Measurements from ENCODE around the gene IL1RAPL2. TPM values are rescaled to one million over a fixed set of nuclear protein-coding genes. Genes with fewer than 3 reads are reported as not detected.
A peak's percentile ranks its signal among the peaks of the same experiment; 100 is the strongest.

The IL1RAPL2 gene
- total and polyA plus RNA-seq, 7 donors, result not detected

DNA sequence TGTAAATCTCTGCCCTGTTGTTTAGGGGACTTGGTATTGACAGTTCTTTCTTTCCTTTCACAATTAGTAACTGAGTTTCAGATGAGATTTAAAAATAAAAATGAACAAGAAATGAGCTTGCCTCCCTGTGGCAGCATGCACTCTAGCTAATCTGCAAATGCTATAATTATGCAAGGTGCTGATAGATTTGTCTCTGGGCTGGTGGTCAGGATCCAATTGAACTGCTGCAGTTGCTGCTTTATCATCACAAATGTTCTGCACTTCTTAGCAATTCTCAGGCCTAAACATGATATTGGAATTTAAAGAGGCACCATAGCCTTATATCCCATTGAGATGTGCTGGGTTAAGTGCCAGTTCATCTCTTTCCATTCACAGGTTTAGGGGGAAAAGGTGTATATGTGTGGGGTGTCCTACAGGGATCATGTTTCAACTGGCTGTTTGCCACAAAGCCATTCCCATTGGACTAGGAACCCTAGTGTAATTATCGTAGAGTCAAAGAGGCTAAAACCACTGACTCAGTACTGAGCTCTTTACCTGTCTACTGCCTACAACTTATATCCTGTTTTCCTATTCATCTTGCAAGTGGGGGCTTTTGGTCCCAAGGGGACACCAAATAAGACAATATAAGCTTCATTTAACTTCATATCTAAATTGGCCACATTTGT lies 914.8 kb downstream of the IL1RAPL2 start:
- WGBS, 3 donors, result 47 to 93% (median 59%) methylated on average over 1 of the region's 1 CpG
- intact Hi-C loops (cut with DNase I), result no loop called here
- DNase-seq, result no peak
- Histone ChIP-seq H3K4me3 (no peak overlapping the region), H3K27ac (no peak overlapping the region), H3K4me1 (no peaks in the 10 kb centered on the region), H3K36me3 (ENCODE audit: insufficient read depth in 1 of 2, low read depth in 1 of 2) (no peaks in the 10 kb centered on the region), H3K27me3 (ENCODE audit: insufficient read depth in 3 of 3, low read length in 2 of 3) (no peaks in the 10 kb centered on the region), H3K9me3 (peaks cover 3% of the 10 kb centered on the region)
- TF ChIP-seq, protein P1, sequence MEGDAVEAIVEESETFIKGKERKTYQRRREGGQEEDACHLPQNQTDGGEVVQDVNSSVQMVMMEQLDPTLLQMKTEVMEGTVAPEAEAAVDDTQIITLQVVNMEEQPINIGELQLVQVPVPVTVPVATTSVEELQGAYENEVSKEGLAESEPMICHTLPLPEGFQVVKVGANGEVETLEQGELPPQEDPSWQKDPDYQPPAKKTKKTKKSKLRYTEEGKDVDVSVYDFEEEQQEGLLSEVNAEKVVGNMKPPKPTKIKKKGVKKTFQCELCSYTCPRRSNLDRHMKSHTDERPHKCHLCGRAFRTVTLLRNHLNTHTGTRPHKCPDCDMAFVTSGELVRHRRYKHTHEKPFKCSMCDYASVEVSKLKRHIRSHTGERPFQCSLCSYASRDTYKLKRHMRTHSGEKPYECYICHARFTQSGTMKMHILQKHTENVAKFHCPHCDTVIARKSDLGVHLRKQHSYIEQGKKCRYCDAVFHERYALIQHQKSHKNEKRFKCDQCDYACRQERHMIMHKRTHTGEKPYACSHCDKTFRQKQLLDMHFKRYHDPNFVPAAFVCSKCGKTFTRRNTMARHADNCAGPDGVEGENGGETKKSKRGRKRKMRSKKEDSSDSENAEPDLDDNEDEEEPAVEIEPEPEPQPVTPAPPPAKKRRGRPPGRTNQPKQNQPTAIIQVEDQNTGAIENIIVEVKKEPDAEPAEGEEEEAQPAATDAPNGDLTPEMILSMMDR (IDR thresholded peaks at IDR 0.05), result no peak
- no peak for ATAC-seq

DNA sequence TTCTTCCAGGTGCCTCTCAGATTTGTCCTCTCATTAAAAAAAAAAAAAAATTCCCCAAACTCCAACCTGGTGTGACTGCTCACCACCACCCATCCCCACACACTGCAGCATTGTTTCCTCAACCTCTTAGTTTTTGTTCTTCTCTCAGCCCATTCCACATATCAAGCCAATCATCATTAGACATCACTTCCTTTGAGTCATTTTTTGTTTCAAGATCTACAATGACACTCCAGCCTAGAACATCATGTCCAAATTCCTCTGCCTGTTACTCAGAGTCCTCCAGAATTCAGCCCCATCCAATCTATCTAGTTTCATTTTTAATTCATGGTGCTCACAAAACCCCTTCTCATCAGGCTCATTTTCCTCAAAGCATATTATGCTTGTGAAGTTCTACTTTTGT lies 917.0 kb downstream of the IL1RAPL2 start:
- Histone ChIP-seq H3K27ac (no peak overlapping the region), H3K27me3 (ENCODE audit: insufficient read depth in 3 of 3, low read length in 2 of 3) (no peaks in the 10 kb centered on the region), H3K4me1 (no peaks in the 10 kb centered on the region), H3K4me3 (no peak overlapping the region), H3K36me3 (ENCODE audit: insufficient read depth in 1 of 2, low read depth in 1 of 2) (no peaks in the 10 kb centered on the region), H3K9me3 (peaks cover 5% of the 10 kb centered on the region)
- TF ChIP-seq, protein P1 (IDR thresholded peaks at IDR 0.05), result no peak
- intact Hi-C loops (cut with DNase I), result no loop called here
- ATAC-seq, result peak in 1 of 4 donors; percentile 23
- no peak for DNase-seq

DNA sequence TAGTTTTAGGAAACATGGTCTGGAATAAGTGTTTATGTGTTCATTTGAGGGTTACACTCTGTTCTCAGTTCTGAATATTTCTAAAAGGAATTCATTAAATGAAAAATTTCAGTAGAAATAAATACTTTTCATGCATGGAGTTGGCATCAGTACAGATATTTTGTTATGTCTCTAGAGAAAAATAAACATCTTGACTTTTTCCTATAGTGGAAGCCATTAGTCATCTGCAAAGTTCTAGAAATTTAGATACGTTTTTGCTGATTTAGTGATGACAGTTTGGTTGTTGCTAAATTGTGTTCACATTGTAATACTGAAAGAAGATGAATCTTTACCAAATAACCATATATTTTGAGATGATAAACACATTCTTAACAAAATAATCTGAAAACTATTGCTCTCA lies 922.7 kb downstream of the IL1RAPL2 start:
- intact Hi-C loops (cut with DNase I), result no loop called here
- no peak overlapping the region for H3K4me3 ChIP-seq
- no peaks in the 10 kb centered on the region for H3K4me1 ChIP-seq
- DNase-seq (no peak), ATAC-seq (no peak)
- H3K27me3 ChIP-seq (ENCODE audit: insufficient read depth in 3 of 3, low read length in 2 of 3), result peaks cover 0 to 6% (median 0%) of the 10 kb centered on the region in 3 donors
- H3K27ac ChIP-seq, result no peak overlapping the region
- H3K36me3 ChIP-seq (ENCODE audit: insufficient read depth in 1 of 2, low read depth in 1 of 2), result no peaks in the 10 kb centered on the region
- H3K9me3 ChIP-seq, result peaks cover 5% of the 10 kb centered on the region
- WGBS, 3 donors, result 18 to 32% (median 24%) methylated on average over 1 of the region's 1 CpG
- TF ChIP-seq, protein P1 (IDR thresholded peaks at IDR 0.05), result no peak

DNA sequence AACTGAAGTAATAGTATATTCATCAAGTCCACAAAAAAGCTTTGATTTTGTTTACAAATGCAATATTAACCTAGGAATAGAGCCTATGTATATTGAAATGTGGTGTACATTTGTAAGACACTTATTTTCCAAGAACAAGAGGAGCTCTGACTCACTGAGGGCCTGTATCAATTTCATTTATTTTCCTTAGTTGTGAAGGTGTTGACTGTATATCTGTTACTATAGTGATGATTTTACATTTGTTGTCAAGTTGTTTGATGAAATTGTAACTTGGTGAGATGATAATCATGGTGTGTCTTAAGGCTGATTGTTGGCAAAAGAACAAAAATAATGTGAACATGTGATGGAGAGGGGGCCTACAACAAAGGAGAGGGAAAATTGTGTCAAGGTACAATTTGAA lies 929.4 kb downstream of the IL1RAPL2 start:
- H3K9me3 ChIP-seq, result no peaks in the 10 kb centered on the region
- ATAC-seq, result no peak
- no peak for DNase-seq
- peaks cover 0 to 10% (median 0%) of the 10 kb centered on the region in 3 donors for H3K27me3 ChIP-seq (ENCODE audit: insufficient read depth in 3 of 3, low read length in 2 of 3)
- intact Hi-C loops (cut with DNase I), result no loop called here
- no peak overlapping the region for H3K27ac ChIP-seq
- no peaks in the 10 kb centered on the region for H3K4me1 ChIP-seq
- TF ChIP-seq, protein P1 (IDR thresholded peaks at IDR 0.05), result no peak
- H3K36me3 ChIP-seq (ENCODE audit: insufficient read depth in 1 of 2, low read depth in 1 of 2), result no peaks in the 10 kb centered on the region
- no peak overlapping the region for H3K4me3 ChIP-seq

DNA sequence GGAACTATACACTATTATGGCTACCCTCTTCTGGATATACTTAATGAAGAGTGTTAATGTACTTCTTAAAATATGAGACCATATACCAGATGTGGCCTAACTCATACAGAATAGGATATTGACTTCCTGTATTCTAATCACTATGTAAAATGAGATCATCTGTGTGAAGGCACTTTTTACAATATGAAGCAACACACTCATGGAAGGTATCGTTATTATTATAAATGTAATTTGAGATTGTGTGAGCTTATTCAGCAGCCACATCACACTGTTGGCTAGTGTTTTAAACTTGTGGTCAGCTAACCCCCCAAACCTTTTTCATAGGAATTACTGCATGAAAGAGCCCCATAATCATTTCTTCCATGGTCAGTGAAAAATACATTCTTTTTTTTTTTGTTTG lies 936.3 kb downstream of the IL1RAPL2 start:
- Histone ChIP-seq H3K27ac (no peak overlapping the region), H3K4me3 (no peak overlapping the region), H3K4me1 (no peaks in the 10 kb centered on the region), H3K27me3 (ENCODE audit: insufficient read depth in 3 of 3, low read length in 2 of 3) (peaks cover 0 to 10% (median 0%) of the 10 kb centered on the region in 3 donors), H3K9me3 (no peaks in the 10 kb centered on the region), H3K36me3 (ENCODE audit: insufficient read depth in 1 of 2, low read depth in 1 of 2) (no peaks in the 10 kb centered on the region)
- ATAC-seq (no peak), DNase-seq (no peak)
- intact Hi-C loops (cut with DNase I), result no loop called here
- TF ChIP-seq, protein P1 (IDR thresholded peaks at IDR 0.05), result no peak
- 28 to 52% (median 41%) methylated on average over 1 of the region's 1 CpG for WGBS, 3 donors

Measured in psoas muscle (tissue), 8 donors.